HG02588 (cell line): ENCODE data around the gene VAMP7.
"Not testable (repeated sequence)": the region's sequence is repeated elsewhere in the genome, so short reads cannot be mapped to it uniquely, and the experiment has no call there.

ENCODE experiments used
- ATAC-seq: cut with Tn5 transposase; IDR thresholded peaks from one replicate; pipeline ENCODE4 v1.9.1; 2021; ENCODE audit warnings: mild to moderate bottlenecking, moderate library complexity; ENCODE audit not compliant: unreplicated experiment

Gene VAMP7, protein sequence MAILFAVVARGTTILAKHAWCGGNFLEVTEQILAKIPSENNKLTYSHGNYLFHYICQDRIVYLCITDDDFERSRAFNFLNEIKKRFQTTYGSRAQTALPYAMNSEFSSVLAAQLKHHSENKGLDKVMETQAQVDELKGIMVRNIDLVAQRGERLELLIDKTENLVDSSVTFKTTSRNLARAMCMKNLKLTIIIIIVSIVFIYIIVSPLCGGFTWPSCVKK

DNA sequence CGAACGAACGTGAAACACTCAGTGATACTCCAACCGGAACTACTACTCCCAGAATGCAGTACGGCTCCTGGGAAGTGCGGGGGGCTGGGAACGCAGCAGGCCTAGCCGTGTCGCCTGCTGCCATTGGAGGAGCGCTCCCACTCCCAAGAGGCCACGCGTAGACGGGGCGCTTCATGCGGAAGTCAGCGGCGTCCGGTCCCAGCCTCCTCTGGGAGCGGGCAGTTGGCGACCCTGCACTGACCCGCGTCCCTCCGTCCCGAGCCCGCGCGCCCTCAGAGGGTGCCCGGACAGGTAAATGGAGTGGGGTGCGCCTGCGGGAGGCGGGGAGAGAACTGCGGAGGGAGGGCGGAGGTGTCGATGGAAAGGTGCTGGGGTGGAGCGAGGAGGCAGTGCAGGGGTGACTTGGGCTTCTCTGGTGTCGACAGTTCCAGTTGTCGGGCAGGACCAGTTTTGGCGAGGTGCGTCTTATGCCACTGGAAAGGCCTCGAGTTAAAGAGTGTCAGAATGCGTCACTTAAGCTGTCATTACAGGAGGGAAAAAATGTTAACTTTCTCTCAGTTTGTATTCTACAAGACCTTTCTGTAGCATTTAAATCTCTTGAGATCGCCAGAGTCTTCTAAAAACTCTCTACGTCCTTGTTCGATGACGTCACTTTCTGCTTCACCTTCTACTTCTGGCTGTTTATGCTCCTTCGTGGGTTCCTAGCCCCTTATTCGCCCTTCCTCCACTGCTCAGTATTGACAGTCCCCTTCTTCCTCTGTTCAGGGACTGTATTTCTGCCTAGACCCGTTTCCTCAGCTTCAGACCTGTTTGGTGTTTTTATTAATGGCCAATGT is at the start of gene VAMP7:
TSS of gene VAMP7 (plus strand) at position 188 of the 836 bp plus-strand sequence. CDS start 8,122 bp downstream, outside the sequence.
- ATAC-seq, result peak; percentile 96

DNA sequence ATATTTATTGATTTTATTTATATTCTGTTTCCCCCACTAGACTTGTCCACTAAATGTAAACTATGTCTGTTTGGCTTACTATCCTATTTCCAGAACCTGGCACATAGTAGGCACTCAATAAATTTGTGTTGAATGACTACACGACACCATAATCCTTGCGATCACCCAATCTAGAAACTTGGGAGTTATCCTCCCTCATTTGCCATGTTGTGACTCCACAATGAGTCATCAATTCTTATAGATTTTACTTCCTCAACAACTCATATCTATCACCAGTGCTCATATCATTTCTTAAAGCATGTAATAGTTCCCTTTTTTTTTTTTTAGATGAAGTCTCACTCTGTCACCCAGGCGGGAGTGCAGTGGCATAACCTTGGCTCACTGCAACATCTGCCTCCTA is 39.9 kb upstream of the VAMP7 start:
- no peak for ATAC-seq

DNA sequence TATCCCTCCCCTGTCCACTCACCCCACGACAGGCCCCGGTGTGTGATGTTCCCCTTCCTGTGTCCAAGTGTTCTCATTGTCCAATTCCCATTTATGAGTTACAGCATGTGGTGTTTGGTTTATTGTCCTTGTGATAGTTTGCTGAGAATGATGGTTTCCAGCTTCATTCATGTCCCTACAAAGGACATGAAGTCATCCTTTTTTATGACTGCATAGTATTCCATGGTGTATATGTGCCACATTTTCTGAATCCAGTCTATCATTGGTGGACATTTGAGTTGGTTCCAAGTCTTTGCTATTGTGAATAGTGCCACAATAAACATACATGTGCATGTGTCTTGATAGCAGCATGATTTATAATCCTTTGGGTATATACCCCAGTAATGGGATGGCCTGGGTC is 29.4 kb upstream of the VAMP7 start:
- not testable (repeated sequence) for ATAC-seq

DNA sequence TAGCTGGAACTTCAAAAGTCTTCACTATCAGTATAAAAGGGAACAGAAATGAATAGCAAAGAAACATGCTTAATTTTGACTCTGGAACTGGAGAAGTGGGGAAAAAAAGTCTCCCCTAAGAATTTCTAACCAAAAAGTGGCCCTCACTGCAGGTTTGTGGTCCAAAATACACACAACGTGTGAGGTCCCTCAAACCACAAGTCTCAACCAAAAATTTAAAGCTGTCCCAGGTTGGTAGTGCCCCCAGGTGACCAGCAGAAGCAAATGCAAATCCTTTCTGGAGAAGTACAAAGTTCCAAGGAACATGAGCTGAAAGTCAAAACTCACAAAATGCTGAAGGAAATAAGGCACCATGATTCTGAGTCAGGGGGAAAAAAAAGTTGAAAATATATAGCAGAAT is 23.6 kb upstream of the VAMP7 start:
- no peak for ATAC-seq

DNA sequence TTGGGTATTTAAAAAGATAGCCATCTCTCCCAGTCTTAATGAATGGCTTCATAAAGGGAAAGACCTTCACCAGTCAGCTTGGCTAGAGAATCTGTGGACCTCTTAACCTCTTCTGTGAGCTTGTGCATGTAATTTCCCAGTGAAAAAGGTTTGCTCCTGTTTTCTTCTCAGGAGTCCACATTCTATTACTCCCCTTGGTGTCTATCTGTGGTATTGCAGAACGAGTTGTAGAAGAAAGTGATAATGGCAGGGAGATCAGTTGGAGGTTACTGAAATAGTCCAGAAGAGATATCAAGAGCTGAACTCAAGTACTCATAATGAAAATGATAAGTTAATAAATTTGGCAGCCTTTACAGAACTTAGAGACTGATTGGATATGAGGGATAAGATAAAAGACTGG is 16.5 kb upstream of the VAMP7 start:
- ATAC-seq, result no peak

DNA sequence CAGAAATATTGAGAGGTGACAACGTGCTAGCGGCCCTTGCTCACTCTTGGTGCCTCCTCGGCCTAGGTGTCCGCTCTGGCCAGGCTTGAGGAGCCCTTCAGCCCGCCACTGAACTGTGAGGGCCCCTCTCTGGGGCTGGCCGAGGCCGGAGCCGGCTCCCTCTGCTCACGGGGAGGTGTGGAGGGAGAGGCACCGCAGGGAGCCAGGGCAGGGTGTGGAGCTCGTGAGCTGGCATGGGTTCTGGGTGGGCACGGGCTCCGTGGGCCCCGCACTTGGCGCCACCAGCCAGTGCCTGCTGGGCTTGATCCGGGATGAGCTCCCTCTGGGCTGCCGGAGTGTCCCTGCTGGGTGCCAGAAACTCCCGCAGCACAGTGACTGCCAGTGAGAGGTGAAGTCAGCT is 16.0 kb upstream of the VAMP7 start:
- ATAC-seq, result no peak

DNA sequence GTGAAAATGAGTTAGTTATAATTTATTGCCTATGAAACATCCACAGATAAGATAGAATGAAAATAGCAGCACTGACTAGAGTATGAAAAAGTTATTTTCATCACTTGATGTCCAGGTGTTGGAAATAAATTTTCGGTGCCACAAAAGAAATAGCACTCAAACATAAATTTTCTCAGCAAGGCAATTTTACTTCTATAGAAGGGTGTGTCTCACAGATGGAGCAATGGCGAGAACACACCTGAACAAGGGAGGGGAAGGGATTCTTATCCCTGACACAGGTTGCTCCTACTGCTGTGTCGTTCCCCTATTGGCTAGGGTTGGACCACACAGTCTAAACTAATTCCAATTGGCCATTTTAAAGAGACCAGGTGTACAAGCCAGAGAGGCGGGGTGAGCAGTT is 13.3 kb upstream of the VAMP7 start:
- no peak for ATAC-seq

DNA sequence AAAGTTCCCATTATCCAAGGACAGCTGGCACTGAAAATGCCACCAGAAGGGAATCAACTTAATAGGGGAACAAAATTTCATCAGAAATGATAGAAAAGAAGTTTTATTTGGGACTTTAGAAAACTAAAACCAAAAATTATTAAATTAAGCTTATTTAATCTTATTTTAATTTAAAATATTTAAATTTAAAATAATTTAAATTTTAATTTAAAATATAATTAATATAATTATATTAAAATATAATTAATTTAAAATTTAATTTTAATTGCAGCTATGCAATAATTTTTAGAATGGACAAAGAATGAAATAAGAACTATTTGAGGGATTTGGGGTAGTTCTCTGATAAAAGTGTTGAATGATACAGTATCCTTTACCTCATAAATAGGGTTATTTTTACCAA is 10.2 kb upstream of the VAMP7 start:
- no peak for ATAC-seq

DNA sequence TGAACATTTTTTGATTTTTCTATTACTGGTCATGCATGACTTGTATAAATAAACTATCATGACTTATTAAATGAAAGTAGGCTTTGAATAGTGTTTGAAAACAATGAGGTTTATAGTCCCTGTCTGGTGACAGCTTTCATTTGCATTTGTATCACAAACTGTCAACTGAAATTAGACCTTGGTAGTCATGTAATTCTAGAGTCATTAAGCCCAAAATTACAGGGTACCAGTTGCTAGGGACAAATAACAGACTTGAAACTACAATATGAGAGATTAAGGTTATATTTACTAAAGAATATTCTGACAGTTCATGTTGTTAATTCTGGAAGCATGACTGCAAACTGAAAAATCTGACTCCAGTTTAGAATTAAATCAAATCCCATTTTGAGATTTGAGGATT is 9.2 kb upstream of the VAMP7 start:
- no peak for ATAC-seq

DNA sequence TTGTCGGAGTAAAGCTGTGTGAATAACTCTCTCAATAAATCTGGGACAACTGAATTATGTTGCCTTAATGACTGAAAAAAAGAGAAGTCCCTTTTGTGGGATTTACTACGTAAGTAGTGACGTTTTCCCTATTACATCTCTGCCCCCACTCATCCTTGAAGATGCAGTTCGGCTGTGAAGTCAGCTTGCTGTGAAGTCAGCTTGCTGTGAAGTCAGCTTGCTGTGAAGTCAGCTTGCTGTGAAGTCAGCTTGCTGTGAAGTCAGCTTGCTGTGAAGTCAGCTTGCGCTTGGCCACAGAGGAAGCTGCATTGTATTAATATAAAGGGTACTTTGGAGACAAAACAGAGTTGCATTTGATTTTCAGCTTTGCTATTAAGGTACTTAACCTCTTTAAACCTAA is 8.0 kb upstream of the VAMP7 start:
- ATAC-seq, result no peak

DNA sequence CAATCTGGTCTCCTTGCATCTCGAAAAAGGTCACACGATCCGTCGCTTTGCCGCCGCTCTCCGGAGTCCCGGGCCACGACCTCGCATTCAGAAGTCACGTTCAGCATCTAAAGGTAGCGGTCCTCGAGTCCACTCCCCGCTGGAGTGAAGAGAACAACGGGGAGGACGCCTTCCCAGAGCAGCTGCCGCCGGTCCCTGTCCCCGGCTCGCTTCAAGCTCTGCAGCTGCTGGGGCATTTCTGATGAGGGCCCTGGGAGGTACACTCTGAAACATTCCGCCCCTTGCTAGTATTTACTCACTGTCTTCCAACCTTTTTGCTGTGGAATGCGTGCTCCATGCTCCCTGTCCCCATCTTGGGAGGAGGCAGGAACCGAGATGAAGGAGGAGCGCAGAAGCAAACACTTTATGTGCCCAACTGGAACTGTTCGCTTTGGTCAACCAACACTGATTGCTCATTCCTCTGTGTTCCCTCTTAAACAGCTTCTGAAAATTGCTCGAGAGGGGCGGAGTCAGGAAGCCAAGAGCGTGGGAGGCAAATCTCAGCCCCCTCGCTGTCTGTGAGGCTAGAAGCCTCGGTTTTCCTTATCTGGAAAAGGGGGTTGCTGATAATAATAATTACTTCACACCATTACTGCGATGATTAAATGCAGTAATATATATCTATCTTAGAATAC is 6.4 kb upstream of the VAMP7 start:
- ATAC-seq, result no peak

DNA sequence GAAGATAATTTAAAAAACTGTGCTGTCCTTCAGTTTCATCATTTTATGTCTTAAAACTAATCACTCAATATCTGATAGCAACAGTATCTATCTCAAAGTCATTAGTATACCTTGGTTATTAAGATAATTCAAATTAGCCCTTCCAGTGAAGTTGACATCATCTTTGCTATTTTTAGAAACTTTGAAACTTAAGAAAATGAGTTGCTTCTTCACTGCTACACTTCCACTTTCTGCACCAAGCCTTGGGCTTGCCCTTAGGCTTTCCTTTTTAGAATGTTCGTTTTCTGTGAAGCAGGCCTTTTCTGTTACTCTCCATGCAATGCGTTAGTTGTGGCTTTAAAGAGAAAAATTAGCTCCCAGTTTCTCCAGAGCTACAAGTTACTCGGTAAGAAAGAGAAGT is 4.4 kb upstream of the VAMP7 start:
- ATAC-seq, result no peak

DNA sequence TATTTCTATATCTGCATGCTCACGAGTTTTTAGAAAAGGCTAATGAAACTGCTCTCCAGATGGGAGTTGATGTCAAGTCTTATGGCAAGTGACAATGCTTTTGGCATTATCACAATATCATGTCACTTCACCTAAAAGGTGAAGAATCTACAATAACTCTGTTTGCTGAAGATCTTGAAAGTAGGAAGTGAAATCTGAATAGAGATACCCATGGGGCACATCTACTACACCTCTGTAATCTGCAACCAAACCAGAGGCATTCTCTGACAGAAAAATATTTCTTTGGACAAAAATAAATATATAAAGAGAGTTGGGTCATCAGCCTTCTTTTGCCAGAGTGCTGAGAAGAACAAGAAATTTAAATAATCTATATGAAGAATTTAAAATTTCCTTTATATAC is 3.9 kb upstream of the VAMP7 start:
- ATAC-seq, result no peak

DNA sequence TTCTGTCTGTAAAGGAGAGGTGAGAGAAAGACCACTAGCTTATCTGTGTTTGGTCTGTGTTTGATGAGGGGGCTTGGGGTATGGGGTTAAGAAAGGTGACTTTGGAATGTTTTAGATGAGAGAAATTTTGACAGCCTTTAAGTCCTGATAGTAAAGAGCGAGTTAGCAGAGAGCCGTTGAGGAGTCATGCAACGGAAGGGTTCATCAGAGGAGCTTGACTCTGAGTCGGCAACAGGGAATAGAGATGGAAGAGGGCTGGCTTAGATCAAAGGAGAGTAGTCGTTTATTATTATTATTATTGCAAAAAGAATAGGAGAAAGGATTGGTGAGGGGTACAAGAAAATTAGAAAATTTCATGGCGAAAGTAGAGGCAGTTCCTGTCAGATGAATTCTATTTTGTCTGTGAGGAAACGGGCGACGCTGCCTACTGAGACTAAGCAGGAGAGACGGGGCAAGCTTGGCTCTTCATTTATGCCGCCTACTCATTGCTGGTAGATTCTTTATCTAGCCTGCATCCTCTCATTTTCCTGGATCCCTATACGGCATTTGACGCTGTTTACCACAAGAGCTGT is 473 bp upstream of the VAMP7 start:
- ATAC-seq, result peak; percentile 9

DNA sequence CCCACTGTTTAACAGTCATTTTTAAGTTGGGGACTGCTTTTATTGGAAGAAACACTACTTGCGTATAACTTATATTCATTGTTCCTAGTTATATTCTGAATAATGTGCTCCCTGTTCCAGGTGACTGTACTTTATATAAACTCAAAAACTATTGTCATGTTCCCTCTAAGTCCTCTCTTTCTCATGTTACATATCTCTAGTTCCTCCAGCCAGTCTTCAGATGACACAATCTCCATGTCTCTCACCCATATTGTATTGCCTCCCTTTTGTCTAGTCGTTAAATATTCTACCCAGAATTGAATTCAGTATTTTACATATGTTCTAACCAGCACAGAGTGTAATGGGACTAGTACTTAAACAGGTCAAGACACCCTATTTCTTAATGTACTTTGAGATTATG is 5.3 kb downstream of the VAMP7 start:
- no peak for ATAC-seq

DNA sequence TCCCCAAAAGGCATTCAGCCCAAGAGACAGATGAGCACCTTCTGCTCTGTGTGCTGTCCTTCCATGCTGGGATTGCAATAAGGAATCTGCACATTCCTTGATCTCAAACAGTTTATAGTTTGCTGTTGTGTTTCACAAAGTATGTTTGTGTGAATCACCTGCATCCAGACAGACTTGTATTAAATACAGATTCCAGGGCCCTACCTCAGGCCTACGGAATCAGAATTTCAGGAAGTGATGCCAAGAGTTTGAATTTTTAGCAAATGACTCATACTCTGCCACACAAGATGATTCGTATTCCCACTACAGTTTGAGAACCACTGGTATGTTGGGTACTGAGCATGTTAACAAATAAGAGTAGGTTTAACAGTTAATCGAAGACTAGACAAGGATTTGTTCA is 7.0 kb downstream of the VAMP7 start:
- no peak for ATAC-seq

DNA sequence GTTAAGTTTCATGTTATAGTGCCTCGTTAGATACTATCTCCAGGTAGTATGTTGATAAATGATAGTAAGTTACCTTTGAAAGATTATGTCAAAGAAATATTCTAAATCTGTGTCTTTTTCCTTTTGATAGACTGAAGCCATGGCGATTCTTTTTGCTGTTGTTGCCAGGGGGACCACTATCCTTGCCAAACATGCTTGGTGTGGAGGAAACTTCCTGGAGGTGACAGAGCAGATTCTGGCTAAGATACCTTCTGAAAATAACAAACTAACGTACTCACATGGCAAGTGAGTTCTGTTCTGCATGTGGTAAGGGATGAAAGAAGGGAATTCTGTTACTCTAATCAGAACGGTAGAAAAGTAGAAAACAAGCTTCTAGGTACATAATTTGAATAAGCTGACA is 8.2 kb downstream of the VAMP7 start:
- no peak for ATAC-seq

DNA sequence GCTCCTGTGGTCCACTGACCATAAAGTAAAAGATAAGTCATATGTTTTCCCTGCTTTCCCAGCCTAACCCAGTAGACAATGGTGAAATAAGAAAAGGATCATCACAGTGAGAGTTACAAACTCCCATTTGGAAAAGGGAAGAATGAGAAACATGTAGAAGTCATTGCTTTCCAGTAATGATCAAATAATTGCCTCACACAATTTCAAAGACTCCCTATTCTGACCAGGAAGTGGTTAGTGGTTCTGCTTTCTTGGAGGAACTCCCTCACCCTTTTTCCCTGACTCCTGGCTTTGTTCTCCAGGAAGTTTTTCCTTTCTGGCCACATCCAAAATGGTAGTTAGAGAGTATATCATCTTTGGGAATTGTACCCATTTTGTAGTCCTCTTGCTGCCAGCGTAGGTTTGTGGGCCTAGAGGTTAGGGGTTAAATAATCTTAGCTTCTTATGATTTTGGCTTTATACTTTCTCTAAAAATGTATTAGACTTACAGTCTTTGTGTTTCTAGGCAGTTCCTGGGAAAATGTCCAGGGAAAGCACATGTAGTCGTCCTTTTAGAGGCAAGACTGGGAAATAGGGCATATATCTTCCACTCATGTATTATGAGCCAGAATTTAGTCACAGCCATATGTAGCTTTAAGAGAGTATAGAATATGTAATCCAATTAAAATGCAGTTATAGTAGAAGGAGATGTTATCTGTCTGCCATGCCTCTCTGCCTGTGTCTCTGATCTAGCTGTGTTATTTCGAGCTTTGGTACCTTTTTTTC is 10.5 kb downstream of the VAMP7 start:
- no peak for ATAC-seq

DNA sequence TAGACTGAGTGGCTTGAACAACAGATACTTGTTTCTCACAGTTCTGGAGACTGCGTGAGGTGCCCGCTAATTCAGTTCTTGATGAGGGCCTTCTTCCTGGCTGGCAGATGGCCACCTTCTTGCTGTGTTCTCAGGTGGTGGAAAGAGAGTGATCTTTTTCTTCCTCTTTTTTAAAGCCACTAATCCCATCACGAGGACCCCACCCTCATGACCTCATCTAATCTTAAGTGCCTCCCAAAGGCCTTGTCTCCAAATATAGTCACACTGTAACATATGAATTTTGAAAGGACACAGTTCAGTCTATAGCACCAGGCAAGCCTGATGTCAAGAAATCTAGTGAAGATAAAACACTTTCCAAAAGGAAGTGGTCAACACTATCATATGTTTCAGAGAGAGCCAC is 12.4 kb downstream of the VAMP7 start:
- ATAC-seq, result no peak

DNA sequence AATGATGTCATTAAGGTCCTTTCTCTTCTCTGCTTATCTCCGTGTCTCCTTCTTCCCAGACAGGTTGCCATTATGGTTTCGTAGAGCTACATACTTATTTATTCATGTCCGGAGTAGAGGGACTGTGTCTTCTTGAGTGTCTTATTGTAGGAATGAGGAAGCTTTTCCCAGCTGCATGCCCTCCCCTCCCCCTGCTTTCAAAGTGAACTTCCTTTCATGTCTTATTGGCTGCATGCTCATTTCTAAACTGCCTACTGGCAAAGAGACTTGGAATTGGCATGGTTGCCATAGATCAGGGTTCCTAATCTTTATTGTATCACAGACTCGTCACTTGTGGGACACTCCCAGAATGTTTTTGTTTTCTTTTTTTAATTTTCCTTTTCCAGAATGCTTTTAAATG is 15.4 kb downstream of the VAMP7 start:
- no peak for ATAC-seq

DNA sequence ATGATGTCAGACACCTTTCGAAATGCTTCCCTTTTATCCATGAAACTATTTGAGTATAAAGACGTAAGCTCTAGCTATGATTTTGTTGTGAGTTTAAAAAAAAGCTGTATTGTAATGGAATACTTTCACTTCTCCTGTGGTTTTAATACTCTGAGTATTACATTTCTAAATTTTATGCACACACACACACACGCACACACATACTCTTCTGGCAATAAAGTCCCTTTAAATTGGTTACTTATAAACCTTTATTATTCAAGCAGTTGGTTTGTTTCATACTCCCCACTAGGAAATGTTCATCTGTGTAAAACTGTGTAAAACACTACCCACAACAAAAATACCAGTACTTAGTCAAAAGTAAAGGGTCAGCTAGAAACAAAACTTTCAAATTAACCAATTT is 18.2 kb downstream of the VAMP7 start:
- no peak for ATAC-seq
